HepG2 (cell line): ENCODE measurements around the gene TAOK3. TPM values are rescaled to one million over a fixed set of nuclear protein-coding genes. Genes with fewer than 3 reads are reported as not detected.

Experiments used
- CENPBD1 ChIP-seq: sonication (generic); formaldehyde crosslinking; IDR thresholded peaks from 2 replicates; pipeline ENCODE4 v1.8.0; 2022; ENCODE audit warnings: missing genetic modification reagents, low read depth, mild to moderate bottlenecking, borderline replicate concordance
- FOXA3 ChIP-seq: IDR thresholded peaks from 2 replicates; pipeline ENCODE4 v1.6.1; 2016; ENCODE audit warnings: missing genetic modification reagents, missing compliant biosample characterization
- GFI1 ChIP-seq: sonication (generic); formaldehyde crosslinking; IDR thresholded peaks from 2 replicates; pipeline ENCODE4 v1.5.0; 2020; ENCODE audit warnings: missing genetic modification reagents, mild to moderate bottlenecking, borderline replicate concordance
- MED13 ChIP-seq: sonication (generic); formaldehyde crosslinking; IDR thresholded peaks from 2 replicates; pipeline ENCODE4 v1.5.0; 2020; ENCODE audit warnings: missing genetic modification reagents
- MLLT10 ChIP-seq: sonication (generic); formaldehyde crosslinking; IDR thresholded peaks from 2 replicates; pipeline ENCODE4 v1.4.0; 2020; ENCODE audit warnings: missing genetic modification reagents
- MTF1 ChIP-seq: sonication (generic); formaldehyde crosslinking; IDR thresholded peaks from 2 replicates; pipeline ENCODE4 v1.5.0; 2020; ENCODE audit warnings: missing genetic modification reagents
- SNAPC2 ChIP-seq: sonication (generic); formaldehyde crosslinking; IDR thresholded peaks from 2 replicates; pipeline ENCODE4 v1.8.1; 2022; ENCODE audit warnings: mild to moderate bottlenecking, missing genetic modification reagents
- THAP7 ChIP-seq: sonication (generic); formaldehyde crosslinking; IDR thresholded peaks from 2 replicates; pipeline ENCODE4 v1.8.1; 2023; ENCODE audit warnings: mild to moderate bottlenecking, missing genetic modification reagents
- THAP9 ChIP-seq: sonication (generic); formaldehyde crosslinking; IDR thresholded peaks from 2 replicates; pipeline ENCODE4; 2020; ENCODE audit warnings: missing genetic modification reagents, mild to moderate bottlenecking, borderline replicate concordance
- TIGD3 ChIP-seq: sonication (generic); formaldehyde crosslinking; IDR thresholded peaks from 2 replicates; pipeline ENCODE4 v1.5.1; 2020; ENCODE audit warnings: mild to moderate bottlenecking, missing genetic modification reagents, borderline replicate concordance
- TRIM24 ChIP-seq: sonication (generic); formaldehyde crosslinking; IDR thresholded peaks from 2 replicates; pipeline ENCODE4 v1.8.0; 2022; ENCODE audit warnings: mild to moderate bottlenecking, missing genetic modification reagents
- TSC22D2 ChIP-seq: sonication (generic); formaldehyde crosslinking; IDR thresholded peaks from 2 replicates; pipeline ENCODE4 v1.5.1; 2020; ENCODE audit warnings: missing genetic modification reagents, mild to moderate bottlenecking, borderline replicate concordance
- ZBTB49 ChIP-seq: sonication (generic); formaldehyde crosslinking; IDR thresholded peaks from 2 replicates; pipeline ENCODE4 v1.4.0; 2020; ENCODE audit warnings: missing genetic modification reagents, borderline replicate concordance
- ZNF574 ChIP-seq: sonication (generic); formaldehyde crosslinking; IDR thresholded peaks from 2 replicates; pipeline ENCODE4 v1.4.0; 2020; ENCODE audit warnings: missing genetic modification reagents
- ZNF850 ChIP-seq: sonication (generic); formaldehyde crosslinking; conservative IDR thresholded peaks from 2 replicates; pipeline ENCODE4 v1.9.0; 2021; ENCODE audit warnings: mild to moderate bottlenecking, missing genetic modification reagents
- polyA plus RNA-seq, 8 experiments: library from polyadenylated mRNA; depleted of rRNA in 3 of 8; stranded (reverse) in 7 of 8; unstranded in 1 of 8; fragments of >200 nt; fragmentation: Illumina TruSeq in 4 of 8; extraction: Trizol in 4 of 8; gene quantifications; 2 replicates each; pipeline versions ENCODE4 v1.2.1 to v1.2.3, GENCODE V29; 2011 to 2016; ENCODE audit warnings: low read depth in 4 of 8, missing spikeins in 1 of 8, mixed read lengths in 1 of 8; ENCODE audit not compliant: insufficient read depth in 1 of 8
- total RNA-seq, 5 experiments: library from RNA; depleted of rRNA; stranded (reverse); fragments of >200 nt; fragmentation: Illumina TruSeq; extraction: Trizol; gene quantifications; 2 replicates each; pipeline ENCODE4 v1.2.3, GENCODE V29; 2016; ENCODE audit warnings: low read depth in 1 of 5

Gene TAOK3
- total and polyA plus RNA-seq, 2 of the 13 experiments (the other 11 are each of a cell fraction or from before 2014, with no cell fraction given), result 10.4 to 12.3 TPM

GRCh38 chr12:118135788-118136558 is 236.7 kb downstream of the TAOK3 start, which contains the start of gene PEBP1 (continued):
- peak; percentile 80; the same call in 1 of the 2 replicates for TF ChIP-seq SNAPC2 (CRISPR knock-in tag)
- TF ChIP-seq ZNF574 (CRISPR knock-in tag), result peak; percentile 89
- TF ChIP-seq TIGD3 (CRISPR knock-in tag), result 0 out of 2 replicates have a peak, but pooled peaks have one; percentile 81
- TF ChIP-seq FOXA3 (CRISPR knock-in tag), result peak; percentile 41; the same call in 1 of the 2 replicates
- no peak; the same call in 1 of the 2 replicates for TF ChIP-seq GFI1 (CRISPR knock-in tag)
- no peak for TF ChIP-seq ZBTB49 (CRISPR knock-in tag)
- no peak for TF ChIP-seq ZNF850
- 0 out of 2 replicates have a peak, but pooled peaks have one; percentile 62 for TF ChIP-seq MLLT10 (CRISPR knock-in tag)
- TF ChIP-seq TSC22D2 (CRISPR knock-in tag), result peak; percentile 80
- peak; percentile 70; the same call in 1 of the 2 replicates for TF ChIP-seq THAP9
- TF ChIP-seq CENPBD1 (CRISPR knock-in tag), result no peak; the same call in 1 of the 2 replicates
- peak; percentile 72; the same call in 1 of the 2 replicates for TF ChIP-seq THAP7 (CRISPR knock-in tag)
- no peak for TF ChIP-seq MTF1 (CRISPR knock-in tag)
- TF ChIP-seq TRIM24 (CRISPR knock-in tag), result no peak
- peak; percentile 89 for TF ChIP-seq MED13
